K562 (cell line): ENCODE data around the gene TSPOAP1. TPM values are rescaled to one million over a fixed set of nuclear protein-coding genes. Genes with fewer than 3 reads are reported as not detected.

ENCODE experiments used
- ATAC-seq: fragments of 200-7000 bp; cut with Tn5 transposase; 3 replicates; pipeline ENCODE4 v1.9.1; 2020; ENCODE audit warnings: moderate library complexity
- BruUV-seq: library from RNA; stranded (reverse); fragments of 400-500 nt; replicated peaks from 2 replicates; lab custom pipeline; 2021; lab: Mats Ljungman, UMichigan
- CTCF ChIA-PET: fragments of 300-600 bp; formaldehyde crosslinking; extraction: SDS; loops from one replicate; lab custom pipeline; 2021; ENCODE audit warnings: low intra/inter-chr PET ratio; lab: Yijun Ruan, JAX
- POLR2A ChIA-PET: fragments of 300-600, 350-650 bp; sonication (Branson Sonifier 250); formaldehyde crosslinking; extraction: SDS; loops from one replicate; lab custom pipeline; 2021; ENCODE audit warnings: antibody characterized with exemption, inconsistent platforms; lab: Yijun Ruan, JAX
- DNase-seq, 4 experiments: peaks; one replicate each; pipeline versions ENCODE4 v3.0.0 to v3.0.0-alpha.2; 2011 to 2018; ENCODE audit warnings: low spot score in 3 of 4, mixed read lengths in 3 of 4; ENCODE audit errors: extremely low read depth in 1 of 4
- FAIRE-seq: peaks from 2 replicates; lab custom pipeline; 2011; peaks lifted over from hg19 to GRCh38; lab: Jason Lieb, UNC
- H2AFZ ChIP-seq: 2 replicates; pipeline ENCODE4 v1.6.0; 2011; ENCODE audit warnings: low read depth, low read length, control low read depth, inconsistent platforms
- H3K27ac ChIP-seq: fragments of 200-600 bp; 3 replicates; pipeline ENCODE4 v1.8.0; 2011; ENCODE audit warnings: low read depth, mild to moderate bottlenecking, control low read depth, inconsistent platforms, low read length, moderate library complexity, mixed read lengths; ENCODE audit errors: extremely low read depth
- H3K27me3 ChIP-seq, 2 experiments: fragments of 300-600 bp in 1 of 2; 2 replicates in 1 of 2; 3 replicates in 1 of 2; pipeline versions ENCODE4 v1.6.0 to v1.8.0; 2011; ENCODE audit warnings: inconsistent platforms in 2 of 2, low read length in 2 of 2, mild to moderate bottlenecking in 1 of 2, mixed read lengths in 1 of 2, moderate library complexity in 1 of 2; ENCODE audit not compliant: control insufficient read depth in 2 of 2, insufficient read depth in 2 of 2
- H3K36me3 ChIP-seq: fragments of 300-600 bp; 3 replicates; pipeline ENCODE4 v1.8.0; 2011; ENCODE audit warnings: mild to moderate bottlenecking, low read length, inconsistent platforms; ENCODE audit not compliant: control insufficient read depth, insufficient read depth
- H3K4me1 ChIP-seq, 2 experiments: fragments of 200-600 bp in 1 of 2; replicated peaks in 1 of 2; 2 replicates in 1 of 2; 3 replicates in 1 of 2; pipeline versions ENCODE4 v1.5.1 to v1.8.0; 2011; ENCODE audit warnings: inconsistent platforms in 2 of 2, low read length in 2 of 2, mild to moderate bottlenecking in 1 of 2, mixed read lengths in 1 of 2, moderate library complexity in 1 of 2; ENCODE audit not compliant: control insufficient read depth in 2 of 2, insufficient read depth in 2 of 2
- H3K4me2 ChIP-seq: 2 replicates; pipeline ENCODE4 v1.6.1; 2011; ENCODE audit warnings: low read length, control low read depth, inconsistent platforms, mixed read lengths; ENCODE audit not compliant: insufficient read depth
- H3K4me3 ChIP-seq: fragments of 200-600 bp; sonication (generic), shearing (Covaris generic); 2 replicates; pipeline ENCODE4 v1.5.1; 2016; ENCODE audit warnings: control low read depth, inconsistent platforms
- H3K79me2 ChIP-seq: fragments of 200-600 bp; 3 replicates; pipeline ENCODE4 v1.8.0; 2011; ENCODE audit warnings: low read length, inconsistent platforms; ENCODE audit not compliant: control insufficient read depth, insufficient read depth
- H3K9ac ChIP-seq, 2 experiments: 2 replicates each; pipeline versions ENCODE4 v1.6.0 to v1.6.1; 2011; ENCODE audit warnings: low read depth in 2 of 2, low read length in 2 of 2, control low read depth in 1 of 2, inconsistent platforms in 1 of 2, mild to moderate bottlenecking in 1 of 2, mixed read lengths in 1 of 2; ENCODE audit not compliant: insufficient read depth in 1 of 2
- H3K9me1 ChIP-seq: one replicate; pipeline ENCODE4 v1.6.0; 2011; ENCODE audit warnings: inconsistent platforms, mild to moderate bottlenecking, low read length, moderate library complexity; ENCODE audit not compliant: control insufficient read depth, insufficient read depth
- H3K9me3 ChIP-seq: replicated peaks from 2 replicates; pipeline ENCODE4 v1.5.1; 2011; ENCODE audit warnings: low read depth, low read length, inconsistent platforms; ENCODE audit not compliant: control insufficient read depth, insufficient read depth
- H4K20me1 ChIP-seq: replicated peaks from 2 replicates; pipeline ENCODE4 v1.6.1; 2011; ENCODE audit warnings: low read length, inconsistent platforms, mixed read lengths; ENCODE audit not compliant: control insufficient read depth, insufficient read depth
- DDX20 ChIP-seq: fragments of 450-650 bp; IDR thresholded peaks from 2 replicates; pipeline ENCODE4 v1.6.1; 2016; ENCODE audit warnings: missing genetic modification characterization, low read depth, mild to moderate bottlenecking, missing compliant biosample characterization, moderate library complexity
- FUS ChIP-seq: fragments of 200-400 bp; formaldehyde crosslinking; optimal IDR thresholded peaks from 2 replicates; pipeline ENCODE3; 2017; ENCODE audit warnings: low read depth, low read length
- HDAC6 ChIP-seq: IDR thresholded peaks from 2 replicates; pipeline ENCODE4 v1.6.1; 2012; ENCODE audit warnings: low read depth, mild to moderate bottlenecking, control low read depth, inconsistent platforms, low read length, moderate library complexity
- IRF9 ChIP-seq: fragments of 450-650 bp; IDR thresholded peaks from 2 replicates; pipeline ENCODE4 v1.6.1; 2016; ENCODE audit warnings: missing biosample characterization, missing genetic modification characterization
- JUND ChIP-seq, 2 experiments: IDR thresholded peaks; 2 replicates in 1 of 2; 3 replicates in 1 of 2; pipeline ENCODE4 v1.6.1; 2011; ENCODE audit warnings: borderline replicate concordance in 2 of 2, low read depth in 2 of 2, low read length in 2 of 2, improper control_type of control experiment in 1 of 2, missing biosample characterization in 1 of 2, missing genetic modification characterization in 1 of 2, missing genetic modification reagents in 1 of 2
- MECOM ChIP-seq: fragments of 250-450 bp; sonication (Bioruptor Pico); IDR thresholded peaks from 2 replicates; pipeline ENCODE4 v1.8.0; 2022; ENCODE audit warnings: inconsistent platforms
- MNT ChIP-seq, 2 experiments: fragments of 450-650 bp; conservative IDR thresholded peaks; 2 replicates each; pipeline ENCODE4 v1.6.1; 2017; ENCODE audit warnings: mild to moderate bottlenecking in 2 of 2, moderate library complexity in 2 of 2
- NCOA1 ChIP-seq: fragments of 450-650 bp; IDR thresholded peaks from 2 replicates; pipeline ENCODE4 v1.6.1; 2016; ENCODE audit warnings: low read depth
- PTRF ChIP-seq: fragments of 450-650 bp; IDR thresholded peaks from 2 replicates; pipeline ENCODE4 v1.6.1; 2016; ENCODE audit warnings: mild to moderate bottlenecking, missing genetic modification characterization, missing compliant biosample characterization
- TCF3 ChIP-seq: sonication (generic); formaldehyde crosslinking; IDR thresholded peaks from 2 replicates; pipeline ENCODE4 v1.4.0; 2020; ENCODE audit warnings: mild to moderate bottlenecking, missing genetic modification reagents
- TFAP4 ChIP-seq: sonication (generic); formaldehyde crosslinking; IDR thresholded peaks from 2 replicates; pipeline ENCODE4 v1.8.0; 2022; ENCODE audit warnings: missing genetic modification reagents, mild to moderate bottlenecking, moderate library complexity, borderline replicate concordance
- ZBTB2 ChIP-seq: fragments of 450-650 bp; IDR thresholded peaks from 2 replicates; pipeline ENCODE4 v1.6.1; 2016; ENCODE audit warnings: antibody characterized with exemption
- ZEB2 ChIP-seq: fragments of 450-650 bp; IDR thresholded peaks from 2 replicates; pipeline ENCODE4 v1.6.1; 2016
- ZNF23 ChIP-seq: fragments of 250-450 bp; sonication (Bioruptor Pico); IDR thresholded peaks from 2 replicates; pipeline ENCODE4 v1.4.0; 2020; ENCODE audit warnings: mild to moderate bottlenecking
- ZNF282 ChIP-seq: sonication (generic); formaldehyde crosslinking; IDR thresholded peaks from 2 replicates; pipeline ENCODE4 v1.8.1; 2023; ENCODE audit warnings: missing genetic modification reagents
- ZNF384 ChIP-seq: IDR thresholded peaks from 2 replicates; pipeline ENCODE4 v1.6.1; 2012; ENCODE audit warnings: low read depth, low read length, improper control_type of control experiment
- WGBS: fragments of 100-300 bp; shearing (Covaris generic); methylation state at CpG from one replicate; pipeline ENCODE4 v1.1.6; 2016; ENCODE audit warnings: low coverage, mixed read lengths; ENCODE audit not compliant: insufficient coverage; ENCODE audit errors: missing lambda C conversion rate; 5-methylcytosine and 5-hydroxymethylcytosine counted together
- in situ Hi-C: fragments of 300-500 bp; cut with MboI; formaldehyde crosslinking; loops from 4 replicates; pipeline ENCODE4 v1.15.0; 2018; ENCODE audit warnings: inconsistent platforms, mixed read lengths
- intact Hi-C: fragments of 100-400 bp; cut with micrococcal nuclease; formaldehyde crosslinking; loops from 2 replicates; pipeline ENCODE4 v1.14.2; 2022
- polyA plus RNA-seq, 8 experiments: library from polyadenylated mRNA; depleted of rRNA in 4 of 8; stranded (reverse) in 5 of 8; unstranded in 3 of 8; fragments of >200 nt; fragmentation: Nextera tagmentation in 2 of 8; fragmentation: Illumina TruSeq in 1 of 8; extraction: Ambion mirVana in 2 of 8; extraction: Trizol in 1 of 8; gene quantifications; 2 replicates each; pipeline versions ENCODE4 v1.2.1 to v1.2.3, GENCODE V29; 2011 to 2014; ENCODE audit warnings: inconsistent platforms in 1 of 8, missing spikeins in 1 of 8
- total RNA-seq, 7 experiments: library from RNA; depleted of rRNA in 6 of 7; stranded (reverse); fragments of >200 nt in 6 of 7; fragmentation: Illumina TruSeq in 2 of 7; extraction: Trizol in 2 of 7; gene quantifications; 2 replicates each; pipeline versions ENCODE4 v1.2.1 to v1.2.3, GENCODE V29; 2011 to 2021; ENCODE audit warnings: low replicate concordance in 1 of 7

The TSPOAP1 gene
- total and polyA plus RNA-seq, 9 of the 15 experiments (the other 6 are each of a cell fraction or from before 2014, with no cell fraction given) = 0.87 to 3.9 (median 1.8) TPM; not detected in 2

- TF ChIP-seq IRF9 (no peak), FUS (no peak), HDAC6 (no peak)
Observed at GRCh38 chr17:58291246-58291645, 37.3 kb downstream of the TSPOAP1 start (continued).

GRCh38 chr17:58289869-58290268 lies 38.7 kb downstream of the TSPOAP1 start:
- 3% methylated on average over 2 of the region's 2 CpGs for WGBS
- Histone ChIP-seq H3K9ac (no peak overlapping the region), H2AFZ (no peak overlapping the region), H3K9me3 (no peaks in the 10 kb centered on the region; the same call in none of the 2 replicates), H3K9me1 (no peaks in the 10 kb centered on the region), H3K36me3 (no peaks in the 10 kb centered on the region), H3K27ac (no peak overlapping the region), H3K79me2 (no peaks in the 10 kb centered on the region), H4K20me1 (no peaks in the 10 kb centered on the region), H3K4me3 (no peak overlapping the region), H3K4me1 (peaks cover 5 to 18% of the 10 kb centered on the region in 2 experiments; a peak in 3 of 5 replicates), H3K27me3 (no peaks in the 10 kb centered on the region), H3K4me2 (no peak overlapping the region)
- ChIA-PET CTCF (no interaction called here), POLR2A (no interaction called here)
- DNase-seq (peak in 2 of 4 experiments; percentile 57 to 86), ATAC-seq (peak; percentile 67), FAIRE-seq (peak; percentile 95)
- in situ Hi-C loops = loop anchor here (25.0 kb wide), 1 partner anchor 722 kb away; no protein-coding TSS in a partner anchor
- BruUV-seq = no TSS peak
- intact Hi-C loops = no loop called here
- peak; percentile 85 for TF ChIP-seq MECOM
- TF ChIP-seq ZEB2 = peak; percentile 94
- peak; percentile 72 for TF ChIP-seq TCF3 (CRISPR knock-in tag)
- TF ChIP-seq TFAP4 (CRISPR knock-in tag) = no peak
- 0 out of 2 replicates have a peak, but pooled peaks have one; percentile 23 for TF ChIP-seq NCOA1
- TF ChIP-seq ZNF23 = no peak
- peak; percentile 16; the same call in 1 of the 2 replicates for TF ChIP-seq ZBTB2
- peak; percentile 34; the same call in 1 of the 2 replicates for TF ChIP-seq JUND (IDR thresholded peaks at IDR 0.05; ENCODE audit: borderline replicate concordance, low read depth, low read length)
- TF ChIP-seq JUND (tag; IDR thresholded peaks at IDR 0.05; ENCODE audit: borderline replicate concordance, low read depth, low read length) = no peak; the same call in 2 of the 3 replicates
- peak; percentile 75 for TF ChIP-seq ZNF384
- 0 out of 4 replicates have a peak, but pooled peaks of 1 of the 2 experiments have one; percentile 21 for TF ChIP-seq MNT (conservative IDR thresholded peaks at IDR 0.05)
- no peak for TF ChIP-seq PTRF (tag)
- TF ChIP-seq ZNF282 = no peak
- no peak for TF ChIP-seq DDX20 (tag)
